ENCODE measurements around the gene NFE2L3. TPM values are rescaled to one million over a fixed set of nuclear protein-coding genes. Genes with fewer than 3 reads are reported as not detected.

Gene NFE2L3
- total and polyA plus RNA-seq, 9 of the 15 experiments (the other 6 are each of a cell fraction or from before 2014, with no cell fraction given), result 2.9 to 16.9 (median 12.4) TPM

GRCh38 chr7:26189697-26190096 lies 37.7 kb downstream of the NFE2L3 start (continued):
- TF ChIP-seq PTBP1 (IDR thresholded peaks at IDR 0.05; ENCODE audit: low read depth, low read length) (no peak), CHD2 (IDR thresholded peaks at IDR 0.05; ENCODE audit: low read depth, low read length) (peak; percentile 18; the same call in 1 of the 2 replicates)

GRCh38 chr7:26190417-26190869 lies 38.4 kb downstream of the NFE2L3 start:
- POLR2A ChIA-PET, result interaction anchor here (0.6 to 4.0 kb wide), 5 partner anchors 10 to 101 kb away, joined by 3 to 24 read pairs (median 8); partner anchors contain the start of genes CBX3 and HNRNPA2B1
- Histone ChIP-seq H3K4me2 (ENCODE audit: insufficient read depth, low read length) (no peak overlapping the region), H3K9me1 (ENCODE audit: control insufficient read depth, insufficient read depth, low read length) (no peaks in the 10 kb centered on the region), H3K27ac (ENCODE audit: extremely low read depth, low read depth, low read length) (peak overlapping the region; percentile 2; the same call in 1 of the 3 replicates), H3K4me3 (no peak overlapping the region), H3K4me1 (replicated peaks in 1 of 2; ENCODE audit: control insufficient read depth in 2 of 2, insufficient read depth in 2 of 2, low read length in 2 of 2) (peaks cover 3 to 23% of the 10 kb centered on the region in 2 experiments; a peak in 3 of 5 replicates), H4K20me1 (replicated peaks; ENCODE audit: control insufficient read depth, insufficient read depth, low read length) (peaks cover 32% of the 10 kb centered on the region), H3K9me3 (replicated peaks; ENCODE audit: control insufficient read depth, insufficient read depth, low read depth, low read length) (no peaks in the 10 kb centered on the region), H2AFZ (ENCODE audit: low read depth, low read length) (no peak overlapping the region), H3K9ac (ENCODE audit: insufficient read depth in 1 of 2, low read depth in 2 of 2, low read length in 2 of 2) (no peak overlapping the region), H3K79me2 (ENCODE audit: control insufficient read depth, insufficient read depth, low read length) (peaks cover 44% of the 10 kb centered on the region), H3K36me3 (ENCODE audit: control insufficient read depth, insufficient read depth, low read length) (peaks cover 81% of the 10 kb centered on the region), H3K27me3 (ENCODE audit: control insufficient read depth in 2 of 2, insufficient read depth in 2 of 2, low read length in 2 of 2) (no peaks in the 10 kb centered on the region)
- ATAC-seq, result no peak
- intact Hi-C loops (cut with micrococcal nuclease) (no loop called here), in situ Hi-C loops (cut with MboI) (no loop called here)
- no peak for FAIRE-seq
- BruUV-seq (replicated peaks), result no TSS peak
- CTCF ChIA-PET (ENCODE audit: low intra/inter-chr PET ratio), result no interaction called here
- DNase-seq (ENCODE audit: extremely low read depth in 1 of 4, low spot score in 3 of 4), result no peak
- WGBS (ENCODE audit: insufficient coverage, low coverage, missing lambda C conversion rate), result 77% methylated on average over 1 of the region's 1 CpG
- TF ChIP-seq ZNF75A (CRISPR knock-in tag; IDR thresholded peaks at IDR 0.05) (no peak), ZNF3 (CRISPR knock-in tag; IDR thresholded peaks at IDR 0.05) (0 out of 2 replicates have a peak, but pooled peaks have one; percentile 24), NEUROD1 (IDR thresholded peaks at IDR 0.05; ENCODE audit: borderline replicate concordance, low read depth, low read length, partially characterized antibody) (no peak), PHF20 (IDR thresholded peaks at IDR 0.05; ENCODE audit: partially characterized antibody) (no peak), BCLAF1 (IDR thresholded peaks at IDR 0.05; ENCODE audit: borderline replicate concordance in 1 of 2, control insufficient read depth in 1 of 2, low read depth in 2 of 2, low read length in 1 of 2) (peak; percentile 28 to 61; a peak in 1 of 4 replicates), POLR2B (IDR thresholded peaks at IDR 0.05; ENCODE audit: low read depth, partially characterized antibody) (peak; percentile 71), ZNF740 (CRISPR knock-in tag; IDR thresholded peaks at IDR 0.05) (no peak), ZNF740 (tag; IDR thresholded peaks at IDR 0.05) (no peak), SUPT5H (IDR thresholded peaks at IDR 0.05) (peak; percentile 62; the same call in 1 of the 2 replicates), HMG20A (CRISPR knock-in tag; conservative IDR thresholded peaks at IDR 0.05) (no peak), RAD21 (CRISPR knock-in tag; conservative IDR thresholded peaks at IDR 0.05 in 1 of 2, IDR thresholded peaks at IDR 0.05 in 1 of 2) (0 out of 4 replicates have a peak, but pooled peaks of 1 of the 2 experiments have one; percentile 4), STAT5B (CRISPR knock-in tag; IDR thresholded peaks at IDR 0.05) (no peak), ESRRA (IDR thresholded peaks at IDR 0.05; ENCODE audit: borderline replicate concordance, low read depth) (no peak), STAT5A (IDR thresholded peaks at IDR 0.05; ENCODE audit: borderline replicate concordance, low read length) (peak; percentile 30; the same call in 1 of the 2 replicates), SIX5 (IDR thresholded peaks at IDR 0.05; ENCODE audit: borderline replicate concordance in 1 of 2, insufficient read depth in 1 of 2, low read depth in 1 of 2, low read length in 2 of 2) (no peak)
